Kidney (tissue), 14 donors: ENCODE measurements around the gene EYA4. TPM values are rescaled to one million over a fixed set of nuclear protein-coding genes. Genes with fewer than 3 reads are reported as not detected.

ENCODE experiments used
- DNase-seq, 5 donors: peaks; one replicate each; pipeline ENCODE4 v3.0.0-alpha.2; 2013 to 2020
- FAIRE-seq: peaks from 2 replicates; lab custom pipeline; 2012; peaks lifted over from hg19 to GRCh38; lab: Jason Lieb, UNC
- H3K27ac ChIP-seq, 2 donors: one replicate each; pipeline ENCODE4 v1.7.0; 2013; ENCODE audit warnings: low read depth in 2 of 2, low read length in 2 of 2, inconsistent platforms in 1 of 2
- H3K27me3 ChIP-seq: one replicate; pipeline ENCODE4 v1.7.1; 2013; ENCODE audit warnings: low read length, inconsistent platforms; ENCODE audit not compliant: control insufficient read depth, insufficient read depth
- H3K36me3 ChIP-seq, 3 donors: one replicate each; pipeline versions ENCODE4 v1.7.0 to v1.7.1; 2013; ENCODE audit warnings: low read length in 3 of 3, control low read depth in 1 of 3, inconsistent platforms in 1 of 3; ENCODE audit not compliant: insufficient read depth in 3 of 3, control insufficient read depth in 2 of 3
- H3K4me1 ChIP-seq, 3 donors: one replicate each; pipeline versions ENCODE4 v1.7.0 to v1.7.1; 2013; ENCODE audit warnings: low read length in 3 of 3, inconsistent platforms in 1 of 3, low read depth in 1 of 3; ENCODE audit not compliant: control insufficient read depth in 2 of 3, insufficient read depth in 2 of 3
- H3K4me3 ChIP-seq, 3 donors: one replicate each; pipeline versions ENCODE4 v1.7.0 to v1.8.1; 2013; ENCODE audit warnings: low read length in 3 of 3, control low read depth in 1 of 3, inconsistent platforms in 1 of 3
- H3K9ac ChIP-seq, 3 donors: one replicate each; pipeline versions ENCODE4 v1.7.0 to v1.7.1; 2013; ENCODE audit warnings: low read length in 3 of 3, control low read depth in 1 of 3, inconsistent platforms in 1 of 3
- H3K9me3 ChIP-seq, 3 donors: one replicate each; pipeline versions ENCODE4 v1.7.0 to v1.7.1; 2013; ENCODE audit warnings: low read length in 3 of 3, control low read depth in 1 of 3, inconsistent platforms in 1 of 3; ENCODE audit not compliant: control insufficient read depth in 2 of 3, insufficient read depth in 1 of 3
- intact Hi-C: fragments of 100-400 bp; cut with DNase I; formaldehyde crosslinking; loops from one replicate; pipeline ENCODE4 v1.11.1; 2022
- polyA plus RNA-seq: library from polyadenylated mRNA; stranded (reverse); fragments of 350-450 nt; fragmentation: Illumina TruSeq; extraction: RNeasy Lipid Tissue Mini Kit (QIAGEN cat#74804); gene quantifications from one replicate; pipeline ENCODE4 v1.2.3, GENCODE V29; 2014; ENCODE audit warnings: low read depth, low replicate concordance; ENCODE audit not compliant: insufficient read depth
- total RNA-seq: library from RNA; stranded (reverse); fragmentation: NEBNext Ultra II Directional; extraction: Animal tissue kit (Norgen Biotek cat#: 25700); gene quantifications from one replicate; pipeline ENCODE4 v1.2.1, GENCODE V29; 2021
- TF ChIP-seq, protein P1 (sequence below): IDR thresholded peaks from 3 replicates; pipeline ENCODE4 v1.5.1; 2012; ENCODE audit warnings: mild to moderate bottlenecking, moderate library complexity, borderline replicate concordance; ENCODE audit not compliant: insufficient read depth; ENCODE audit errors: extremely low read depth
- donor health status: control.
- donor health status: control.
- donor health status: control.
- donor health status: control.
- donor health status: control.
- donor health status: DM: yes; HTN: yes; CAD: no.
- donor health status: Normal renal cell carcinoma (clear cell type).

The EYA4 gene
- total and polyA plus RNA-seq, 2 donors from 2014 or later, result 0.99 to 5.0 TPM

- TF ChIP-seq, protein P1, sequence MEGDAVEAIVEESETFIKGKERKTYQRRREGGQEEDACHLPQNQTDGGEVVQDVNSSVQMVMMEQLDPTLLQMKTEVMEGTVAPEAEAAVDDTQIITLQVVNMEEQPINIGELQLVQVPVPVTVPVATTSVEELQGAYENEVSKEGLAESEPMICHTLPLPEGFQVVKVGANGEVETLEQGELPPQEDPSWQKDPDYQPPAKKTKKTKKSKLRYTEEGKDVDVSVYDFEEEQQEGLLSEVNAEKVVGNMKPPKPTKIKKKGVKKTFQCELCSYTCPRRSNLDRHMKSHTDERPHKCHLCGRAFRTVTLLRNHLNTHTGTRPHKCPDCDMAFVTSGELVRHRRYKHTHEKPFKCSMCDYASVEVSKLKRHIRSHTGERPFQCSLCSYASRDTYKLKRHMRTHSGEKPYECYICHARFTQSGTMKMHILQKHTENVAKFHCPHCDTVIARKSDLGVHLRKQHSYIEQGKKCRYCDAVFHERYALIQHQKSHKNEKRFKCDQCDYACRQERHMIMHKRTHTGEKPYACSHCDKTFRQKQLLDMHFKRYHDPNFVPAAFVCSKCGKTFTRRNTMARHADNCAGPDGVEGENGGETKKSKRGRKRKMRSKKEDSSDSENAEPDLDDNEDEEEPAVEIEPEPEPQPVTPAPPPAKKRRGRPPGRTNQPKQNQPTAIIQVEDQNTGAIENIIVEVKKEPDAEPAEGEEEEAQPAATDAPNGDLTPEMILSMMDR, result no peak
- Histone ChIP-seq H3K9me3 (peaks cover 0 to 3% (median 0%) of the 10 kb centered on the region in 3 donors), H3K36me3 (no peaks in the 10 kb centered on the region), H3K27me3 (no peaks in the 10 kb centered on the region), H3K4me1 (no peaks in the 10 kb centered on the region), H3K9ac (no peak overlapping the region), H3K4me3 (no peak overlapping the region), H3K27ac (no peak overlapping the region)
- FAIRE-seq (no peak), DNase-seq (no peak)
- intact Hi-C loops, result no loop called here
Measured at GRCh38 chr6:133230052-133230451, 11.1 kb upstream of the EYA4 start.

- Histone ChIP-seq H3K4me1 (no peaks in the 10 kb centered on the region), H3K9me3 (peaks cover 0 to 3% (median 0%) of the 10 kb centered on the region in 3 donors), H3K27ac (no peak overlapping the region), H3K4me3 (no peak overlapping the region), H3K36me3 (no peaks in the 10 kb centered on the region), H3K9ac (no peak overlapping the region), H3K27me3 (peaks cover 3% of the 10 kb centered on the region)
- no peak for FAIRE-seq
- intact Hi-C loops, result no loop called here
- DNase-seq, result no peak
- TF ChIP-seq, protein P1, result no peak
Measured at GRCh38 chr6:133235221-133235620, 5.9 kb upstream of the EYA4 start.

DNA sequence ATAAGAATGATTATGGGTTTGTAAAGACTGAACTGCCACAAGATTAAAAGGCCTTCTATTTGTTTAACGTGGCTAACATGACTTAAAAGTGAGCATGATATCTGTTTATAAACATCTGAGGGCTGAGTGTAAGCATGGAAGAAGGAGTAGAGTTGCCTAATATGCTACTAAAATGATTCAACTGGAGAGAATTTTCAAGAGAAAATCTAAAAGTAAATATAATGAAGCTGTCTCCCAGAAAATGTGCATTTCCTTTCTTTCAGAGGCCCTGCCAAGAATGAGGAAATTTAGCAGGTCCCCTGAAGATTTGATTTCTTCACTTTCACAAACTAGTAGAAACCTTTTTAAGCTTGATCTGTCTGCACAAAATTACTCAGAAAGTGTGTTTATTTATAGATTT lies 4.2 kb upstream of the EYA4 start:
- TF ChIP-seq, protein P1, result no peak
- Histone ChIP-seq H3K9me3 (peaks cover 0 to 3% (median 0%) of the 10 kb centered on the region in 3 donors), H3K4me1 (no peaks in the 10 kb centered on the region), H3K27me3 (peaks cover 5% of the 10 kb centered on the region), H3K27ac (no peak overlapping the region), H3K9ac (no peak overlapping the region), H3K36me3 (no peaks in the 10 kb centered on the region), H3K4me3 (no peak overlapping the region)
- FAIRE-seq (no peak), DNase-seq (no peak)
- intact Hi-C loops, result no loop called here
